ENCODE measurements around the gene TMEFF1.

DNA sequence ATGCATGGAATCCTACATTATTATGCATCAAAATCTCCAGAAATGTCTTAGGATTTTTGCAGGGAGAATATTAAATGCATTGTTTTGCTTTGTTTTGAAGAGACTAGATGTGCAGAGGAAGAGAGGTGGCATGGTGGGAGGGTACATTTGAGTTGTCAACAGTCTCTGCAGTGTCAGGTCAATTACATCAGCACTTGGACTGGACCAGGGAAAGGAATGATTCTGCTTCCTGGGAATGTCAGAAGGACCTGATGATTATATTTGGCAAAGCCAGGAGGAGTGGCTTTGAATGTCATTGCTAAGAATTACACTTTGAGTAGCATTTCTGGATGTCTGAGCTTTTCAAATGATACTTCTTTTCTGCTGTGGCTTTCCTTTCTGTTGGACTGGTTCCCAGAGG, 17.5 kb upstream of the TMEFF1 start:
- TF ChIP-seq POLR2A (IDR thresholded peaks at IDR 0.05), result no peak
- TF ChIP-seq, protein P1, sequence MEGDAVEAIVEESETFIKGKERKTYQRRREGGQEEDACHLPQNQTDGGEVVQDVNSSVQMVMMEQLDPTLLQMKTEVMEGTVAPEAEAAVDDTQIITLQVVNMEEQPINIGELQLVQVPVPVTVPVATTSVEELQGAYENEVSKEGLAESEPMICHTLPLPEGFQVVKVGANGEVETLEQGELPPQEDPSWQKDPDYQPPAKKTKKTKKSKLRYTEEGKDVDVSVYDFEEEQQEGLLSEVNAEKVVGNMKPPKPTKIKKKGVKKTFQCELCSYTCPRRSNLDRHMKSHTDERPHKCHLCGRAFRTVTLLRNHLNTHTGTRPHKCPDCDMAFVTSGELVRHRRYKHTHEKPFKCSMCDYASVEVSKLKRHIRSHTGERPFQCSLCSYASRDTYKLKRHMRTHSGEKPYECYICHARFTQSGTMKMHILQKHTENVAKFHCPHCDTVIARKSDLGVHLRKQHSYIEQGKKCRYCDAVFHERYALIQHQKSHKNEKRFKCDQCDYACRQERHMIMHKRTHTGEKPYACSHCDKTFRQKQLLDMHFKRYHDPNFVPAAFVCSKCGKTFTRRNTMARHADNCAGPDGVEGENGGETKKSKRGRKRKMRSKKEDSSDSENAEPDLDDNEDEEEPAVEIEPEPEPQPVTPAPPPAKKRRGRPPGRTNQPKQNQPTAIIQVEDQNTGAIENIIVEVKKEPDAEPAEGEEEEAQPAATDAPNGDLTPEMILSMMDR (IDR thresholded peaks at IDR 0.05), result no peak
